Panc1 (cell line): ENCODE measurements around the gene TMPRSS2.

Experiments used
- POLR2AphosphoS5 ChIP-seq: IDR thresholded peaks from 2 replicates; pipeline ENCODE4 v1.6.1; 2012; ENCODE audit warnings: mild to moderate bottlenecking, low read depth, low read length, moderate library complexity
- TCF7L2 ChIP-seq: IDR thresholded peaks from 2 replicates; pipeline ENCODE4 v1.6.1; 2011; ENCODE audit warnings: mild to moderate bottlenecking, low read depth, low read length, inconsistent platforms
- TF ChIP-seq, protein P1 (sequence below): fragments of 450-650 bp; IDR thresholded peaks from 2 replicates; pipeline ENCODE4 v1.5.1; 2017; ENCODE audit warnings: mild to moderate bottlenecking
- TF ChIP-seq, protein P2 (sequence below), 2 experiments: IDR thresholded peaks; 2 replicates each; pipeline ENCODE4 v1.6.1; 2011 to 2012; ENCODE audit warnings: low read depth in 2 of 2, control low read depth in 1 of 2, low read length in 1 of 2, mild to moderate bottlenecking in 1 of 2, moderate library complexity in 1 of 2; ENCODE audit not compliant: insufficient read depth in 1 of 2

DNA sequence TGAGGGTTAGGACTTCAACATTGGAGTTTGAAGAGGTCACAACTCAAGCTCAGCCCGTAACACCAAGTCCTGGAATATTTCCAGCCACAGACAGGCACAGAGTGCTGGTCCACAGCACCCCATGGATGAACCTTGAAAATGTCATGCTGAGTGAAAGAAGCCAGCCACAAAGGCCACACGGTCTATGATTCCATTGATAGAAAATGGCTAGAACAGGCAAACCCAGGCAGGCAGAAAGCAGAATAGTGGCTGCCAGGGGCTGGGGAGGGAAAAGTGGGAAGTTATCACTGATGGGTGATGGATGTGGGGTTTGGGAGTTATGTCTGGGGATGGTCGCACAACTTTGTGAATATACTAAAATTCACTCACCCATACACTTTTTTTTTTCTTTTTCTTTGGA is 60.6 kb downstream of the TMPRSS2 start:
- TF ChIP-seq, protein P1, sequence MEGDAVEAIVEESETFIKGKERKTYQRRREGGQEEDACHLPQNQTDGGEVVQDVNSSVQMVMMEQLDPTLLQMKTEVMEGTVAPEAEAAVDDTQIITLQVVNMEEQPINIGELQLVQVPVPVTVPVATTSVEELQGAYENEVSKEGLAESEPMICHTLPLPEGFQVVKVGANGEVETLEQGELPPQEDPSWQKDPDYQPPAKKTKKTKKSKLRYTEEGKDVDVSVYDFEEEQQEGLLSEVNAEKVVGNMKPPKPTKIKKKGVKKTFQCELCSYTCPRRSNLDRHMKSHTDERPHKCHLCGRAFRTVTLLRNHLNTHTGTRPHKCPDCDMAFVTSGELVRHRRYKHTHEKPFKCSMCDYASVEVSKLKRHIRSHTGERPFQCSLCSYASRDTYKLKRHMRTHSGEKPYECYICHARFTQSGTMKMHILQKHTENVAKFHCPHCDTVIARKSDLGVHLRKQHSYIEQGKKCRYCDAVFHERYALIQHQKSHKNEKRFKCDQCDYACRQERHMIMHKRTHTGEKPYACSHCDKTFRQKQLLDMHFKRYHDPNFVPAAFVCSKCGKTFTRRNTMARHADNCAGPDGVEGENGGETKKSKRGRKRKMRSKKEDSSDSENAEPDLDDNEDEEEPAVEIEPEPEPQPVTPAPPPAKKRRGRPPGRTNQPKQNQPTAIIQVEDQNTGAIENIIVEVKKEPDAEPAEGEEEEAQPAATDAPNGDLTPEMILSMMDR, result no peak
- TF ChIP-seq POLR2AphosphoS5 (no peak), TCF7L2 (no peak)
- TF ChIP-seq, protein P2, sequence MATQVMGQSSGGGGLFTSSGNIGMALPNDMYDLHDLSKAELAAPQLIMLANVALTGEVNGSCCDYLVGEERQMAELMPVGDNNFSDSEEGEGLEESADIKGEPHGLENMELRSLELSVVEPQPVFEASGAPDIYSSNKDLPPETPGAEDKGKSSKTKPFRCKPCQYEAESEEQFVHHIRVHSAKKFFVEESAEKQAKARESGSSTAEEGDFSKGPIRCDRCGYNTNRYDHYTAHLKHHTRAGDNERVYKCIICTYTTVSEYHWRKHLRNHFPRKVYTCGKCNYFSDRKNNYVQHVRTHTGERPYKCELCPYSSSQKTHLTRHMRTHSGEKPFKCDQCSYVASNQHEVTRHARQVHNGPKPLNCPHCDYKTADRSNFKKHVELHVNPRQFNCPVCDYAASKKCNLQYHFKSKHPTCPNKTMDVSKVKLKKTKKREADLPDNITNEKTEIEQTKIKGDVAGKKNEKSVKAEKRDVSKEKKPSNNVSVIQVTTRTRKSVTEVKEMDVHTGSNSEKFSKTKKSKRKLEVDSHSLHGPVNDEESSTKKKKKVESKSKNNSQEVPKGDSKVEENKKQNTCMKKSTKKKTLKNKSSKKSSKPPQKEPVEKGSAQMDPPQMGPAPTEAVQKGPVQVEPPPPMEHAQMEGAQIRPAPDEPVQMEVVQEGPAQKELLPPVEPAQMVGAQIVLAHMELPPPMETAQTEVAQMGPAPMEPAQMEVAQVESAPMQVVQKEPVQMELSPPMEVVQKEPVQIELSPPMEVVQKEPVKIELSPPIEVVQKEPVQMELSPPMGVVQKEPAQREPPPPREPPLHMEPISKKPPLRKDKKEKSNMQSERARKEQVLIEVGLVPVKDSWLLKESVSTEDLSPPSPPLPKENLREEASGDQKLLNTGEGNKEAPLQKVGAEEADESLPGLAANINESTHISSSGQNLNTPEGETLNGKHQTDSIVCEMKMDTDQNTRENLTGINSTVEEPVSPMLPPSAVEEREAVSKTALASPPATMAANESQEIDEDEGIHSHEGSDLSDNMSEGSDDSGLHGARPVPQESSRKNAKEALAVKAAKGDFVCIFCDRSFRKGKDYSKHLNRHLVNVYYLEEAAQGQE (IDR thresholded peaks at IDR 0.05; ENCODE audit: insufficient read depth in 1 of 2, low read depth in 2 of 2, low read length in 1 of 2), result no peak
